Heart right ventricle (tissue), 12 donors: ENCODE measurements around the gene ZNF273. TPM values are rescaled to one million over a fixed set of nuclear protein-coding genes. Genes with fewer than 3 reads are reported as not detected.

Experiments
- polyA plus RNA-seq, 2 donors: library from polyadenylated mRNA; stranded (reverse); fragments of 200-250 nt; gene quantifications; one replicate each; pipeline ENCODE4 v1.2.3, GENCODE V29; 2013
- total RNA-seq, 10 donors: library from RNA; stranded (reverse); fragmentation: NEBNext Ultra II Directional in 3 of 10; extraction: Animal tissue kit (Norgen Biotek cat#: 25700) in 3 of 10; gene quantifications; one replicate each; pipeline versions ENCODE4 v1.2.1 to v1.2.4, GENCODE V29; 2021 to 2023
- donor health status: ischemic (EF 13 %, LVEDD 7.1; RV severe dilation, severe dysfunction).
- donor health status: healthy with polysubstance abuse.
- donor health status: DM: no; HTN: yes; CAD: no.
- donor health status: DM: no; HTN: no; CAD: no.
- donor health status: ischemic (EF 25% LVEDD 6.9; RV normal size, moderate dysfunction).
- donor health status: ischemic (EF 25% LVEDD 5.7; RV mildly dilated, moderate dysfunction).
- donor health status: healthy.
- donor health status: nonischemic (EF 11% LVEDD 7.7; RV severe dilation, severe dysfunction).
- donor health status: DM: yes; HTN: yes; CAD: no.
- donor health status: PGD.
- donor health status: ischemic (EF 29% LVEDD 5.4; RV normal size, mild dysfunction).
- donor health status: nonischemic (EF 23%, LVEDD 6.1; RV moderate dilation, normal function).

Gene ZNF273
- total and polyA plus RNA-seq, 12 donors, result 0.90 to 3.1 (median 1.6) TPM

Other genes starting within 250 kb of the ZNF273 start
- 1 to 10 TPM; 1.3 to 2.8 (median 1.9) TPM for gene ZNF107, start 237.1 kb upstream of the ZNF273 start, total RNA-seq
- 1 to 10 TPM in 1 of 2 donors, under 1 TPM in 1; 0.75 to 1.7 TPM for gene ZNF107, start 237.1 kb upstream of the ZNF273 start, polyA plus RNA-seq
- gene ZNF138, start 108.8 kb upstream of the ZNF273 start, total RNA-seq, result 1 to 10 TPM; 3.9 to 6.7 (median 5.1) TPM
- 1 to 10 TPM; 1.4 to 9.1 TPM for gene ZNF138, start 108.8 kb upstream of the ZNF273 start, polyA plus RNA-seq
- gene ZNF117, start 87.8 kb downstream of the ZNF273 start, total RNA-seq, result 1 to 10 TPM; 2.1 to 4.6 (median 3.1) TPM
- 1 to 10 TPM; 1.8 to 8.3 TPM for gene ZNF117, start 87.8 kb downstream of the ZNF273 start, polyA plus RNA-seq
- 1 to 10 TPM; 4.6 to 9.3 (median 6.7) TPM for gene ERV3-1, start 103.4 kb downstream of the ZNF273 start, total RNA-seq
- gene ERV3-1, start 103.4 kb downstream of the ZNF273 start, polyA plus RNA-seq, result 1 to 10 TPM; 2.0 to 3.0 TPM